Fibroblast of mammary gland (primary cell): ENCODE data around the gene UBXN11.

Experiments used
- DNase-seq: peaks from one replicate; pipeline ENCODE4 v3.0.0-alpha.2; 2010; ENCODE audit warnings: low read depth
- H3K4me3 ChIP-seq: 2 replicates; pipeline ENCODE4 v1.5.1; 2011; ENCODE audit warnings: low read depth, mild to moderate bottlenecking, low read length, moderate library complexity; ENCODE audit not compliant: control insufficient read depth
- TF ChIP-seq, protein P1 (sequence below): conservative IDR thresholded peaks from 2 replicates; pipeline ENCODE4 v1.5.1; 2011; ENCODE audit warnings: low read depth, low read length, inconsistent platforms; ENCODE audit not compliant: control insufficient read depth, insufficient read depth

UBXN11 gene

DNA sequence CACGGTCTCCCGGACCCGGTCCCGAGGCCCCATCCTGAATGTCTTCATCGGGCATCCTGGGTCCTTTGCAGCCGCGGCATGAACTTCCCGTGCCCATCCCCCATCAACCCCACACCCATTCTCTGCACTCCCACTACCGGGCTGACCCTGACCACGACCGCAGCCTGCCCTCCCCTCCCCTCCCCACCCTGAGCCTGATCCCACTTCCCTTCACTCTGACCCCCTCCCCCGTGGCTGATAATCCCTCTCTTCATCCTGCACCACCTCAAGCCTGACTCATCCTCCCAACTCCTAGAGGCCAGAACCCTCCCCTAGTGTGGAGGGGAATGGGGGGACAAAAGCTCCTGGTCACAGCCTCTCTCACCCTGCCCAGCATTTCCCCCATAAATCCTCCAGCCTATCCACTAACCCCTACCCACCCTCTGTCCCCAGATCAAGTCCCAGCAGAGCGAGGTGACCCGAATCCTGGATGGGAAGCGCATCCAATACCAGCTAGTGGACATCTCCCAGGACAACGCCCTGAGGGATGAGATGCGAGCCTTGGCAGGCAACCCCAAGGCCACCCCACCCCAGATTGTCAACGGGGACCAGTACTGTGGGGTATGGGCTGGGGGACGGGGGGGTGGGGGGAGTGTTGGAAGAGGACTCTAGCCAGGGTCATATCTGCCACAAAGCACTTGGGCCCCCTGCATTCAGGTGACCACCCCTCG, 25.9 kb downstream of the UBXN11 start:
- TF ChIP-seq, protein P1, sequence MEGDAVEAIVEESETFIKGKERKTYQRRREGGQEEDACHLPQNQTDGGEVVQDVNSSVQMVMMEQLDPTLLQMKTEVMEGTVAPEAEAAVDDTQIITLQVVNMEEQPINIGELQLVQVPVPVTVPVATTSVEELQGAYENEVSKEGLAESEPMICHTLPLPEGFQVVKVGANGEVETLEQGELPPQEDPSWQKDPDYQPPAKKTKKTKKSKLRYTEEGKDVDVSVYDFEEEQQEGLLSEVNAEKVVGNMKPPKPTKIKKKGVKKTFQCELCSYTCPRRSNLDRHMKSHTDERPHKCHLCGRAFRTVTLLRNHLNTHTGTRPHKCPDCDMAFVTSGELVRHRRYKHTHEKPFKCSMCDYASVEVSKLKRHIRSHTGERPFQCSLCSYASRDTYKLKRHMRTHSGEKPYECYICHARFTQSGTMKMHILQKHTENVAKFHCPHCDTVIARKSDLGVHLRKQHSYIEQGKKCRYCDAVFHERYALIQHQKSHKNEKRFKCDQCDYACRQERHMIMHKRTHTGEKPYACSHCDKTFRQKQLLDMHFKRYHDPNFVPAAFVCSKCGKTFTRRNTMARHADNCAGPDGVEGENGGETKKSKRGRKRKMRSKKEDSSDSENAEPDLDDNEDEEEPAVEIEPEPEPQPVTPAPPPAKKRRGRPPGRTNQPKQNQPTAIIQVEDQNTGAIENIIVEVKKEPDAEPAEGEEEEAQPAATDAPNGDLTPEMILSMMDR: no peak
- H3K4me3 ChIP-seq: peak overlapping the region; percentile 82
- DNase-seq: peak; percentile 60

DNA sequence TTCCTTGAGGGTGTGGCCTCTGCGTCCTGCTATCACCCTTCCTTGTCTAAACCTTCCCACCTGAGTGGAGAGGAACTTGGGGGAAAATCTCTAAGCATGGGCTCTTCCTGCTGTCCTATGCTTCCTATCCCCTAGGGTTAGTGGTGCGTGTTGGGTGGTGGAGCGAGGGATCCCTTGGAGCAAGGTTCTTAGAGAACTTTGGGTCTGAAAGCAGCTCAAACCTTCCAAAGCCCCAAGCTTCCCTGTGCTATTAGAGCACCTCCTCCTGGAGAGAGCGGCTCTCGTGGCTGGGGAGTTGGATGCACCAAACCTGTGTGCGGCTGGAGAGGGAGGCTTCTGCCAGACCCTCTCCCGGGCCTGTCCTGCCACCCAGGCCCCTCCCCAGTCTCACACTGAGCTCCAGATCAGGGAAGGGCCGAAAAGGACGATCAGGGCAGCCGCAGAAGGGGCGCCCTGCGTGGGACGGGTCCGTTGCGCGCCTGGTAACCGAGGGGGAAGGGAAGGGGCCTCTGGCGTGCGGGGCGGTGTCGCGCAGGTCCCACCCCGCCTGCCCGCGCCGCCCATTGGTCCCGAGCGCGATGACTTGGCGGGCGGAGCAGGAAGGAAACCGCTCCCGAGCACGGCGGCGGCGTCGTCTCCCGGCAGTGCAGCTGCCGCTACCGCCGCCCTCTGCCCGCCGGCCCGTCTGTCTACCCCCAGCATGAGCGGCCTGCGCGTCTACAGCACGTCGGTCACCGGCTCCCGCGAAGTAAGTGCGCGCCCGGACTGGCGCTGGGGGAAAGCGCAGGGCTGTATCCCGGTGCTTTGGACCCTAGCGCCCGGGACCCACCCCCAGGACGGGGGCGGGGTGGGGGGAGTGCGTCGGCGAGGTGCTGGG, 26.7 kb downstream of the UBXN11 start, which contains the start of gene SH3BGRL3:
TSS of gene SH3BGRL3 (plus strand) at position 631 of the 877 bp plus-strand sequence. CDS start at position 701, 70 bp downstream.
- TF ChIP-seq, protein P1: peak; percentile 46
- peak; percentile 76 for DNase-seq
- H3K4me3 ChIP-seq: peak within 1 kb of the TSS; percentile 82

DNA sequence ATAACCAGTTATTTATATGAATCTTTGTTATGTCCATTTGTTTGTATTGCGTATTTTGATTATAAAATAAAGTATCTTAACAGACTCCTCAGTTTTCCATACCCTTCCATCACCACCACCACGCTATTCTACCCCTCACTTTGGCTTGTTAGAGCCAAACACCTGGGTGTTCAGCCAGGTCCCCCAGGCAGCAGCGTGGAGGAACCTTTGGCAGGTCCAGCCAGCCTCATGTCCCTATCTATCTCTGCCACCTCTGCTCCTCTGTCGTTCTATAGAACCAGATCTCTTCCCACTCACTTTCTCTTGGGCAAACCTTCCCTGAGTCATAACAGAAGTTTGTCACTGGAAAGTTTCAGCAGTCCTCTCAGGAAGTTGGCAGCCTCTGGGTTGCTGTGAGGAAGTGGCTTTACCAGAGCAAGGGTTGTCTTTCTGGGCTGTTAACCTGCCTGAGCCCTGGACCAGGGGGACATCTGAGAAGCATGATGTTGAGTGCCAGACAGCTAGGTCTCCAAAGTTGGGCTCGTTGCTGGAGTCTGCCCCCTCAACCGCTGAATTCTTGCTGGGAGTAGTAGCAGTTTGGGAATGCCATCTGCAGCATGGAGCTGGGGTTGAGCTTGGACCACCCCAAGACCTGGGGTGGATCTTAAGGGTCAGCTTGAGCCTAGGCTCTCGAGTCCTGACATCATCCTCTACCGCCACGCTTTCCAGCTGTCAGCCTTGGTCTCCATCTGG, 27.5 kb downstream of the UBXN11 start:
- TF ChIP-seq, protein P1: no peak
- peak overlapping the region; percentile 82 for H3K4me3 ChIP-seq
- peak; percentile 84 for DNase-seq

DNA sequence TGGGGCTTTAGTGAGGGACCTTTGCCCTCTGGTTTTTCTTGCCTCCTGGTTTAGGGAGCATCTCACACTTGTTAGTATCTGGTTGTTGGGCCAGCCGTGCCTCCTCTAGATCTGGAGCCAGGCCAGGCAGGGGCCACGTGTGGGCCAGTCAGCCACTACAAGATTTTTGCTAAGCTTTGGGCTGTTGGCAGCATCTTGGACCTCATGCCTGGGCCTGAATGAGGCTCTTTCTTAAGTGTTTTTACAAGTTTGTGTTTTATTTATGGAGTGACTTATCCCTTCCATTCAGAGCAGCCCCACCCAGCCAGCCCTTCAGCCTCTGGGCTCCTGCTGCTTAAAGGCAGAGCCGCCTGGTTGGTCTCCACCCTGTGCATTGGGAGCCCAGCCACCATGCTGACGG, 28.1 kb downstream of the UBXN11 start:
- DNase-seq: peak; percentile 82
- TF ChIP-seq, protein P1: no peak
- no peak overlapping the region for H3K4me3 ChIP-seq

DNA sequence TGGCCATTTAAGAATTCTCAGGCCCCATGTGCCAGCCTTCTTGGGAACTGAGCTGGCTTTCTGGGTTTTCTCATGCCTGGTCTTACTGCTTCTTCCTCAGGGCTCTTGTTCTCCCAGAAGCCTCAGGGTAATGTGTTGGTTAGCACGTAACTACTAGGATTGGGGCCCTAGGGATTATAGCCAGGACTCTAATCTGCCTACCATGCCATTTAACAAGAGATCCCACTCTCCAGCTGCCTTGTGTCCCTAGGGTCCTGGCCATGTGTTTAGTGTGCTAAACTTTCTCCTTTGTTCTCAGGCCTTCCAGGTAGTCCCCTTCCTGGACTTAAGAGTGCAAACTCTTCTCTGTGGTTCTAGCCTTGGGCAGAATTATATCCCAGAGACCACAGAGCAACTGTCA, 28.7 kb downstream of the UBXN11 start:
- no peak for DNase-seq
- TF ChIP-seq, protein P1: no peak
- no peak overlapping the region for H3K4me3 ChIP-seq

DNA sequence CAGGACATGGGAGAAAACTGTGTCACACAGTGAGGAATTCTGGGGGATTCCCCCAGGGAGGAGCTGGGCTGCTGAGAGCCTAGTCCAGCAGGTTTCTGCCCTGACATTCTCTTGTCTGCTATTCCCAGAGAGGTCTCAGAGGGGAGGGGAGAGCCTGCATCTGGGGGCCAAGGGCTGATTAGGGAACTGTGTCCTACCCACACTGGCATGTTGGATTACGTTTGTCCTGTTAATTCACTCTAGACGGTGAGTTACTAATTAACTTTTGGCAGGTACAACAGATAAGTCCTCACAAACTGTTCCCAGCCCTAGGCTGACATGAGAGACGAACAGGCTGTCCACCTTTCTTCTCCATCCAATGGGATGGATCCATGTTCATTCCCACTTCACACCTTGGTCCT, 29.2 kb downstream of the UBXN11 start:
- DNase-seq: no peak
- H3K4me3 ChIP-seq: no peak overlapping the region
- TF ChIP-seq, protein P1: no peak
